Erythroblast (primary cell): ENCODE results near the gene MAST4.
A peak's percentile ranks its signal among the peaks of the same experiment; 100 is the strongest.

ENCODE experiments used
- GATA1 ChIP-seq: IDR thresholded peaks from 2 replicates; pipeline ENCODE4 v1.6.1; 2011; ENCODE audit warnings: low read depth, mild to moderate bottlenecking, control low read depth, low read length, moderate library complexity
- POLR2A ChIP-seq: IDR thresholded peaks from 2 replicates; pipeline ENCODE4 v1.6.1; 2011; ENCODE audit warnings: mild to moderate bottlenecking, low read length

- TF ChIP-seq POLR2A, result peak; percentile 13
- TF ChIP-seq GATA1, result no peak
Observed at GRCh38 chr5:66597183-66597757, 1.1 kb downstream of the MAST4 start.
